Lower leg skin (tissue), 4 donors: ENCODE data around the gene PAK5. TPM values are rescaled to one million over a fixed set of nuclear protein-coding genes. Genes with fewer than 3 reads are reported as not detected.

Experiments used
- DNase-seq, 2 donors: peaks; one replicate each; pipeline ENCODE4 v3.0.0-alpha.2; 2019; ENCODE audit warnings: low spot score in 2 of 2
- H3K4me3 ChIP-seq: fragments of 200-600 bp; sonication (generic); 2 replicates; pipeline ENCODE4 v1.5.1; 2017; ENCODE audit warnings: mild to moderate bottlenecking, low read depth; ENCODE audit not compliant: poor library complexity, severe bottlenecking
- POLR2A ChIP-seq, 2 donors: fragments of 450-650 bp; IDR thresholded peaks; one replicate each; pipeline ENCODE4 v1.6.1; 2016 to 2017; ENCODE audit warnings: antibody characterized with exemption in 2 of 2, mild to moderate bottlenecking in 1 of 2, moderate library complexity in 1 of 2
- WGBS, 2 donors: methylation state at CpG; one replicate each; pipeline ENCODE4 v1.1.5; 2018; 5-methylcytosine and 5-hydroxymethylcytosine counted together
- intact Hi-C: fragments of 100-400 bp; cut with DNase I; formaldehyde crosslinking; loops from one replicate; pipeline ENCODE4 v1.15.0; 2023; ENCODE audit warnings: low total_unique reads
- total RNA-seq, 4 donors: library from RNA; depleted of rRNA; stranded (reverse); fragments of >200 nt; gene quantifications; one replicate each; pipeline ENCODE4 v1.1.0, GENCODE V29; 2016
- TF ChIP-seq, protein P1 (sequence below), 3 donors: fragments of 450-650 bp; IDR thresholded peaks; one replicate each; pipeline ENCODE4 v1.5.1; 2016; ENCODE audit warnings: antibody characterized with exemption in 3 of 3, mild to moderate bottlenecking in 3 of 3, moderate library complexity in 2 of 3

The PAK5 gene
- total RNA-seq, 4 donors from 2014 or later = 0.08 to 0.46 (median 0.18) TPM

- TF ChIP-seq POLR2A (IDR thresholded peaks at IDR 0.05) = no peak
- TF ChIP-seq, protein P1, sequence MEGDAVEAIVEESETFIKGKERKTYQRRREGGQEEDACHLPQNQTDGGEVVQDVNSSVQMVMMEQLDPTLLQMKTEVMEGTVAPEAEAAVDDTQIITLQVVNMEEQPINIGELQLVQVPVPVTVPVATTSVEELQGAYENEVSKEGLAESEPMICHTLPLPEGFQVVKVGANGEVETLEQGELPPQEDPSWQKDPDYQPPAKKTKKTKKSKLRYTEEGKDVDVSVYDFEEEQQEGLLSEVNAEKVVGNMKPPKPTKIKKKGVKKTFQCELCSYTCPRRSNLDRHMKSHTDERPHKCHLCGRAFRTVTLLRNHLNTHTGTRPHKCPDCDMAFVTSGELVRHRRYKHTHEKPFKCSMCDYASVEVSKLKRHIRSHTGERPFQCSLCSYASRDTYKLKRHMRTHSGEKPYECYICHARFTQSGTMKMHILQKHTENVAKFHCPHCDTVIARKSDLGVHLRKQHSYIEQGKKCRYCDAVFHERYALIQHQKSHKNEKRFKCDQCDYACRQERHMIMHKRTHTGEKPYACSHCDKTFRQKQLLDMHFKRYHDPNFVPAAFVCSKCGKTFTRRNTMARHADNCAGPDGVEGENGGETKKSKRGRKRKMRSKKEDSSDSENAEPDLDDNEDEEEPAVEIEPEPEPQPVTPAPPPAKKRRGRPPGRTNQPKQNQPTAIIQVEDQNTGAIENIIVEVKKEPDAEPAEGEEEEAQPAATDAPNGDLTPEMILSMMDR (IDR thresholded peaks at IDR 0.05) = no peak
- no peak for DNase-seq
- intact Hi-C loops = no loop called here
- WGBS, 2 donors = 1 to 3% methylated on average over 38 of the region's 38 CpGs
- H3K4me3 ChIP-seq = no peak within 1 kb of the TSS
Observed at GRCh38 chr20:9514461-9515213, 324.2 kb downstream of the PAK5 start, which contains the start of gene LAMP5. LAMP5 (plus strand) TSS chr20:9514590; CDS start chr20:9514853, 263 bp downstream.

- TF ChIP-seq POLR2A (IDR thresholded peaks at IDR 0.05) = no peak
- TF ChIP-seq, protein P1 (IDR thresholded peaks at IDR 0.05) = no peak
- H3K4me3 ChIP-seq = no peak overlapping the region
- DNase-seq = no peak
- WGBS, 2 donors = 8 to 11% methylated on average over 9 of the region's 9 CpGs
- intact Hi-C loops = no loop called here
Observed at GRCh38 chr20:9514072-9514460, 324.8 kb downstream of the PAK5 start.

DNA sequence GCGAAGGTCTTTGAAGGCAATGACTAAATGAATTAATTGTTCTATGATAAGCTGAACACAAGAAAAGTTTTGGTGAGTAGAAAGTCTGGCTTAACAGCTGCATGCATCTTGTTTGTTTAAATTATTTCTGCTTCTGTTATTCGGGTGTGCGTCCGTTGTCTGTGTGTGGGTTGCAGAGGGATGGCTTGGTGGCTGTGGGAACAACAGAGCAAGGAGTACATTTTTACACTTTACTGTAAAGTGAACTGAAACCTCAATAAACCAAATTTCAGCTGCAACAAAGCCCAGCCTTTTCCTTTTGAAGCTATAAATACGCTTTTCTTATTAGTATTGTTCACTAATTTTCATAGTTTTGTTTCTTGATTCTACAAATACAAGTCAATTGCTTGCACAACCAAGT, 328.0 kb downstream of the PAK5 start:
- TF ChIP-seq, protein P1 (IDR thresholded peaks at IDR 0.05) = no peak
- no peak for TF ChIP-seq POLR2A (IDR thresholded peaks at IDR 0.05)
- no peak overlapping the region for H3K4me3 ChIP-seq
- intact Hi-C loops = no loop called here
- 64 to 82% methylated on average over 5 of the region's 5 CpGs for WGBS, 2 donors
- DNase-seq = no peak

- H3K4me3 ChIP-seq = no peak overlapping the region
- WGBS, 2 donors = 34 to 36% methylated on average over 4 of the region's 4 CpGs
- TF ChIP-seq, protein P1 (IDR thresholded peaks at IDR 0.05) = no peak
- no peak for TF ChIP-seq POLR2A (IDR thresholded peaks at IDR 0.05)
- intact Hi-C loops = no loop called here
- no peak for DNase-seq
Observed at GRCh38 chr20:9509246-9509645, 329.6 kb downstream of the PAK5 start.

GRCh38 chr20:9508696-9509178, 330.1 kb downstream of the PAK5 start:
- 8 to 18% methylated on average over 26 to 30 of the region's 30 CpGs for WGBS, 2 donors
- TF ChIP-seq, protein P1 (IDR thresholded peaks at IDR 0.05) = no peak
- TF ChIP-seq POLR2A (IDR thresholded peaks at IDR 0.05) = no peak
- no peak for DNase-seq

More at GRCh38 chr20:9508696-9509178, 330.1 kb downstream of the PAK5 start:
- no peak overlapping the region for H3K4me3 ChIP-seq
- intact Hi-C loops = no loop called here
